HG02943 (cell line): ENCODE results near the gene EVI5L.
"Not testable (repeated sequence)": the region's sequence is repeated elsewhere in the genome, so short reads cannot be mapped to it uniquely, and the experiment has no call there.

Experiments
- ATAC-seq: cut with Tn5 transposase; IDR thresholded peaks from one replicate; pipeline ENCODE4 v1.9.1; 2021; ENCODE audit warnings: mild to moderate bottlenecking, low read depth, moderate library complexity; ENCODE audit not compliant: unreplicated experiment

The EVI5L gene

DNA sequence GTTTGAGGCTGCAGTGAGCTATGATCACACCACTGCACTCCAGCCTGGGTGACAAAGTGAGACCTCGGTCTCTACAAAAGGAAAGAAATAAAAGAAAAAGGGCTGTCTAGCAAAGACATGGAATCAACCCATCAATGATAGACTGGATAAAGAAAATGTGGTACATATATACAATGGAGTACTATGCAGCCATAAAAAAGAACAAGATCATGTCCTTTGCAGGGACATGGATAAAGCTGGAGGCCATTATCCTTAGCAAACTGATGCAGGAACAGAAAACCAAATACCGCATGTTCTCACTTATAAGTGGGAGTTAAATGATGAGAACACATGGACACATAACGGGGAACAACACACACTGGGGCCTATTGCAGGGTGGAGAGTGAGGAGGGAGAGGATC is 14.0 kb upstream of the EVI5L start:
- ATAC-seq = not testable (repeated sequence)

DNA sequence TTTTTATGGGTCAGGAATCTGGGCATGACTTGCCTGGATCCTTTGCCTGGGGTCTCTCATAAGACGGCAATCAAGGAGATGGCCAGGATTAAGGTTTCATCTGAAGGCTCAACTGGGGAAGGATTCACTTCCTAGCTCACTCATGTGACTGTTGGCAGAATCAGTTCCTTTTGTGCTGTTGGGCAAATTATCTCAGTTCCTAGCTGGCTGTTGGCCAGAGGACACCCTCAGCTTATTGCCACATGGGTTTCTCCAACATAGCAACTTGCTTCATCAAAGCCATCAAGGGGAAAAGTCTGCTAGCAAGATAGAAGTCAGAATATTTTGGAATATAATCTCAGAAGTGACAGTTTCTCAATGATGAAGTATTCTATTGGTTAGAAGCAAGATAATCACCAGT is 12.2 kb upstream of the EVI5L start:
- ATAC-seq = no peak

DNA sequence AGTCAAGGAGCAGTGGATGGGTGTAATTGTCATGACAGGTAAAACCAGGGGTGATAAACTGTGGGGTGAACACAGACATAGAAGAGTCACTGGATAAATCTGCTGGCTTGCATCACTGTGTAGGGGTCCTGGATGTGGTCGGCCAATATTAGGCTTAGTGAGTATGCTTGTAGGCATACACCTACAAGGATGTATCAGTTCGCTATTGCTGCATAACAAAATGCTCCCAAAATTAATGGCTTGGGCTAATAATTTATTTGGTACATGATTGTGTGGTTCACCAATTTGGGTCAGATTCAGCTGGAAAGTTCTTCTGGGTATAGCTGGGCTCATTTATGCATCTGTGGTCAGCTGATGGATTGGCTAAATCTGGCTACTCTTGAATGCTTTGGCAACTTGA is 11.2 kb upstream of the EVI5L start:
- ATAC-seq = no peak

DNA sequence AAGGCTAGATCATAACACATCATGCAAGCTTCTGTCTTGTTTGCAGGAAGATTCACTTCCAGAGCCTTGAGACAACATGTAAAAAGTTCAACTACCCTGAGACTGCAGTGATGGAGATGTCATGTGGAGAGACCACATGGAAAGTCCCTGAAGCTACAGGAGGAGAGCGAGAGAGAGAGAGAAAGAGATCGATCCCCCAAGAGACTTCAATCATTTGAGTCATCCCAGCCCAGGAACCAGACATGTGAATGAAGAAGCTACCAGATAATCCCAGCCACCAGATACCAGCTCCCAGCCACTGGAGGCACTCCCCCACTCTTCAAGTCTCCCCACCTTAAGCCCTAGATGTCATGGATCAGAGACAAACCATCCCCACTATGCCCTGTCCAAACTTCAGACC is 10.7 kb upstream of the EVI5L start:
- ATAC-seq = no peak

DNA sequence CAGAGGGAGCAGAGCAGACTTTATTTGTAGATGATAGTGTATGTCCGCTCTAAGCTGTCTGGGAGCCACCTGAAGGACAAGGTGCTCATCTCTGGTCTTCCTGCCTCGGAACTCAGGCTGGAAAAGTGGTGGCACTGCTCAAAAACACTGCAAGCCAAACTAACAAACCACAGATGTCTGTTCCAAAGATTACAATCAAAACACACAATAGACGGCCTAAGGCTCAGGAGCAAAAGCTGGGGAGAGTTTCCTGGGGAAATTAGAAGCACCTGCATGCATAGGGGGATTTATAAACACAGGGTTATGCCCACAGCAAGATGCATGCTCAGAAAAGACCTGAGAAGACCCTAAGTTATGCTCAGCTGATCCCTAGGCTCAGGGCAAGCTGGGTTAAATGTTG is 9.4 kb upstream of the EVI5L start:
- no peak for ATAC-seq

DNA sequence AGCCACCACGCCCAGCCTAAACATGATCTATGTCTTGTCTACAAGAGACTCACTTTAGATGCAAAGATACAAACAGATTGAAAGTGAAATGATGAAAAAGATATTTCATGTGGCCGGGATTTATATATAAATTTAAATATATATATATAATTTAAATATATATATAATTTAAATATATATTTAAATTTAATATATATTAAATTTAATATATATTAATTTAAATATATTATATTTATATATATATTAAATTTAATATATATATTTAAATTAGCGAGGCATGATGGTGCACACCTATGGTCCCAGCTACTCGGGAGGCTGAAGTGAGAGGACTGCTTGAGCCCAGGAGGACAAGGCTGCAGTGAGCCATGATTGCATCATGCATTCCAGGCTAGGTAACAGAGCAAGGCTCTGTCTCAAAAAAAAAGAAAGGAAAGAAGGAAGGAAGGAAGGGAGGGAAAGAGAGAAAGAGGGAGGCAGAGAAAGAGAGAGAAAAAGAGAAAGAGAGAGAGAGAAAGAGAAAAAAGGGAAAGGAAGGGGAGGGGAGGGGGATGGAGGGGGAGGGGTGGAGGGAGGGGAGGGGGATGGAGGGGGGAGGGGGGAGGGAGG is 7.0 kb upstream of the EVI5L start:
- ATAC-seq = no peak

DNA sequence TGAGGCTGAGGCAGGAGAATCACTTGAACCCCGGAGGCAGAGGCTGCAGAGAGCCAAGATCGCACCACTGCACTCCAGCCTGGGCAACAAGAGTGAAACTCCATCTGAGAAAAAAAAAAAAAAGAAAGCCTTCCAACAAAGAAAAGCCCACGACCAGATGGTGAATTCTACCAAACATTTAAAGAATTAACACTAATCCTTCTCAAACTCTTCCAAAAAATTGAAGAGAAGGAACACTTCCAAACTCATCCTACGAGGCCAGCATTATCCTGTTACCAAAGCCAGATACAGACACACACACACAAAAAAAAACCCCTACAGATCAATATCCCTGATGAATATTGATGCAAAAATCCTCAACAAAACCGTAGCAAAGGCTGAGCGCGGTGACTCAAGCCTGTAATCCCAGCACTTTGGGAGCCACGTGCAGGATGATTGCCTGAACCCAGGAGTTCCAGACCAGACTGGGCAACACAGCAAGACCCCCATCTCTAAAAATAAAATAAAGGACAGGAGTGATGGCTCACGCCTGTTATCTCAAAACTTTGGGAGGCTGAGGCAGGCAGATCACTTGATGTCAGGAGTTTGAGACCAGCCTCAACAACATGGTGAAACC is 6.2 kb upstream of the EVI5L start:
- ATAC-seq = no peak

DNA sequence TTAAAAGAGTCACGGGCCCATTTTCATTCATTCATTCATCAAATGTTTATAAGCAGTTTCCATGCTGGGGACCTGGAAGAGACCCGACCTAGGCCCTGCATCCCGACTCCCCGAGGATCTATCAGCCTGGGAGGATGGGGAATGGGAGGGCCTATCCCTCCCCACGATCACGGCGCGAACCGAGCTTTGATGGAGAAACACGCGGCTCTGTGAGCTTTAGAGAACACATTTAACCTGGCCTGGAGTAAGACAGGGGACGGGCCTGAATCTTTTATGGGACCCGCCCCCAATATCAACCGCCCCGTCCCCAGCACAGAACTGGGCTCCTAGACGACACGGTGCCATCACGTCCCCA is 875 bp upstream of the EVI5L start:
- ATAC-seq = no peak

DNA sequence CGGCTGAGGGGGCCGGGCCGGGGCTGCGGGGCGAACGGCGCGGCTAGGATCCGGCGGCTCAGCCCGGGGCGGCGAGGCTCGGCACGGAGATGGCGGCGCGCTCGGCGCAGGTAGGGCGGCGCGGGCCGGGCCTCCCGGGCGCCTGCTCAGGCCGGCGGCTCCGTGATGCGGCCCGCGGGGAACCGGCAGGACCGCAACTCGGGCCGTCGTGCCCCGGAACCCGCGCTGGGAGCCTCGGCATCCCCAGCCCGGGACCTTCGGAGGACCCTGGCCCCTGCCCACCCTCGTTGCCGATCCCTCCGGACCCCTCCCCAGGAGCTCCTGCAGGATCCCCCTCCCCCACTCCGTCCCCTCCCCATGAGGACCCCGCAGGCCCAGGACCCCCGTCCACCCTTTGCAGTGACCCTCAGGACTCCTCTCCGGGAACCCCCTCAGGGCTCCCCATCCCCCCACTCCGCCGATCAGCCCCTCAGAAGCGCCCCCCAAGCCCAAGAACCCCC is 304 bp downstream of the EVI5L start:
- no peak for ATAC-seq

DNA sequence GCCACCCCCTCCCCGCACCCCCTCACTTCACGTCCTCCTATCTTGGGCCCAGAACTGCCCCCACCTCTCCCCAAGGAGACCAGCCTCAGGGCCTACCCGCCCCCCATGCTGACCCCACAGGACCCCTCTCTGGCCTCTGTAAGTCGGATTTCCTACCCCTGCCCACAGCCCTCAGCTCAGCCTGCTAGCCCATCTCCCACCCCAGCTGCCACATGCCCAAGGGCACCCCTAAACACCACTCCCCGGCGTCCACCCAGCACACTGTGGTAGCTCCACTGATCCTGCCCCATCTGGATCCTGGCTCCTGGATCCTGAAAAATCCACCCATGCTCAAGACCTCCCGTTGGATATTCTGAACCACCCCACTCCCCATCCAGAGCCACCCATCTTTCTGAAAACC is 805 bp downstream of the EVI5L start:
- no peak for ATAC-seq

DNA sequence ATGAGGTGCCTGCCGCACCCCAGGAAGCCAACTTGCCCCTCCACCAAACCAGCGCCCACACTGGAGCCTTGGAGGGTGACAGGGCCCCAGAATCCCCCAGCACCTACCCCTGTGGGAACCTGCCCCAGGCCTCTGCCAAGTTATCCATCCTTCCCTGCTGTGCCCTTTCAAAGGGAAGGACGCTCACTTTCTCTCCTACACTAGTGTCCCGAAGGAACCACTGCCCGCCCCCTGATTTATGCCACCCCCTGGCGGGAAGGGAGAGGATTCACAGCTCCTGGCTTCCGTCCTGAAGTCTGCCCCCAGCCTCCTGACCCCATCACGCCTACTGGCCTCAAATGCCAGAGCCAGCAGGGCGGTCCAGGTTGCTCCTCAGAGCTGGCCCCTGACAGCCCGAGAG is 1.4 kb downstream of the EVI5L start:
- no peak for ATAC-seq

DNA sequence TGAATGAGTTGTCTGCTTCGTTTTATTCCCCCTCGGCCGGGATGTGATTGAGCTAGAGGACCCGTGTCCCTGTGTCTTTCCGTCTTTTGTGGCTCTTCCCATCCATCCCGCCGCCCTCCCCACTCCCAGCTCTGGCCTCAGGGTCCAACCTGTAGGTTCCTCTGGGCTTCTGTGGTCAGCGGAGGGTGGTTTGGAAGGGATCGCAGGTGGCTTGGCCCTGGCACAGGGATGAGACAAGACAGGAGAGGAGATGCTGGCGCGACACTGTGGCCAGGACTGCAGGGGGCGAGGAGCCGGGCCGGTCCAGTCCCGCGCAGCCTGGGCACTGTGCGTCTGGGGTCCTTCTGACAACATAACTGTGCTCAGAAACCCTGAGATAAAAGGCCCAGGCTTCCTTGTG is 2.0 kb downstream of the EVI5L start:
- ATAC-seq = no peak

DNA sequence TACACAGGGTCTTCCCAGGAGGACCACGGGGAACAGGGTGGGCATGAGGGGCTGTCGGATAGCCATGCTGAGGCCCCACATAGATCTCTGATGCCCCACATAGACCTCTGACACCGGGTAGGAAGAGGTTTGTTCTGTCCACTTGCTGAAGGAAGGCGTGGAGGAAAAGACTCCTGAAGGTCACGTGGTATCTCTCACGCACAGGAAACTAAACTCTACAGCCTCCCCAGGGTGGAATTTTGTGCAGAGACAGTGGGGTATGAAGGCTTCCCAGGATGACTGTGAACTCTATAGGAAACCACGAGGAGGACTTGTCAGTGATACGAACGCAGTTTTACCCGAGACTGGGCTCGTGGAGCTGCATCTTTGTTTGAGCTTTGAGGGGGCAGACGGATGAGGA is 2.8 kb downstream of the EVI5L start:
- ATAC-seq = no peak

DNA sequence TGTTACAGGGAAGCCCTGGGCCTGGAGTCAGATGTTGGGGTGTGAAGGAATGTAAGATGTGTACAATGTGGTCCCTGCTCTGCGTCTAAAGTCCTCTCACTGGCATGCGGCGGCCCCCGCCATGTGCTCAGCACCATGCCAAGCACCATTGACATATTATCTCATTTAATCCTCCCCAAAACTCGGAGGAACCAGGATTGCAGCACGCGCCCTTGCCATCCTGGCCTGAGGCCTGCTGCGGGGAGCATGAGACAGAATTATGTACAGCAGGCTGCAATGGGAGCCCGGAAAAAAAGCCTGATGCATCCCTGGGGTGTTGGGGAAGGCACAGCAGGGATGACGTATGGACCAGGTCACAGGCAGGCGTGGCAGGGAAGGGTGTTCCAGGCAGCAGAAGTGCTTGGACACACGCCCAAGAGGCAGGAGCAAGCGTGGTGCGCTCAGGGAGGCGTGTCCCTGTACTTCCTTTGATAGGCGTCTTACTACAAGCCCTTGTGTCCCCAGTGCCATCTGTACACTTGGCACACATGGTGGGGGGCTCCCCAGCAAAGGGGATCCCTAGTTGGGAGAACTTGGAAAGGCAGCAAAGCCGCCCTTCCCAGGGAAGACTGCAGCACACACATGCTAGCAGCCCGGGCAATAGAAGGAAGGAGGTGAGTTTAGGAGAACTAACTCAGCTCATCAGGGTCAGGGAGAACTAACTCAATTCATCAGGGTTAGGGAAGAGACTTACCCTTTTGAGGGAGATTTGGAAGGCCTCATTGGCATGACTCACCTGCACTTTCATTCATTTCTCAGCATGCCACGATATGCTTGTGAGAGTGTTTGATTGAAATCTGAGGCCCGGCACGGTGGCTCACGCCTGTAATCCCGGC is 3.4 kb downstream of the EVI5L start:
- no peak for ATAC-seq

DNA sequence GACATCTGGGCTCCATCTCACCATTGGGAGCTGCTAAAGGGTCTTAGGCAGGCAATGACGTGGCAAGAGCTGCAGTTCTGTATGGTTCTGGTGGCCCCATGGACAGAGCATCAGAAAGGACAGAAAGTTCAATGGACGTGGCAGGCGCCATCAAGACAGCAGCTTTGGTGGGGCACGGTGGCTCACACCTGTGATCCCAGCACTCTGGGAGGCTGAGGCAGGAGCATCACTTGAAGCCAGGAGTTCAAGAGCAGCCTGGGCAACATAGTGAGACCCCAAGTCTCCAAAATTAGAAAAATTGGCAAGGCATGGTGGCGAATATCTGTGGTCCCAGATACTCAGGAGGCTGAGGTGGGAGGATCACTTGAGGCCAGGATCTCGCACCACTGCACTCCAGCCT is 9.5 kb downstream of the EVI5L start:
- ATAC-seq = no peak

DNA sequence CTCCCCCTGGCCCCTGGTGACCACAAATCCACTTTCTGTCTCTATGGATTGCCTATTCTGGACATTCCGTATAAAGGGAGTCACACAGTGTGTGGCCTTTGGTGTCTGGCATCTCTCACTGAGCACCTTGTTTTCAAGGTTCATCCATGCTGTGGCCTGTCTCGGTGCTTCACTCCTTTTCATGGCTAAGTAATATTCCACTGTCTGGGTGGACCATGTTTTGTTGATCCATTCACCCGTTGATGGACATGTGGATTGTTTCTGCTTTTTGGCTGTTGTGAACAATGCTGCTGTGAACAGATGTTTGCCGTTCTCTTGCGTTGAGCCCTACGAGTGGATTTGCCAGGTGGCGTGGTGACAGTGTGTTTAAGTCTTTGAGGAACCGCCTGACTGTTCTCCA is 10.6 kb downstream of the EVI5L start:
- ATAC-seq = no peak

DNA sequence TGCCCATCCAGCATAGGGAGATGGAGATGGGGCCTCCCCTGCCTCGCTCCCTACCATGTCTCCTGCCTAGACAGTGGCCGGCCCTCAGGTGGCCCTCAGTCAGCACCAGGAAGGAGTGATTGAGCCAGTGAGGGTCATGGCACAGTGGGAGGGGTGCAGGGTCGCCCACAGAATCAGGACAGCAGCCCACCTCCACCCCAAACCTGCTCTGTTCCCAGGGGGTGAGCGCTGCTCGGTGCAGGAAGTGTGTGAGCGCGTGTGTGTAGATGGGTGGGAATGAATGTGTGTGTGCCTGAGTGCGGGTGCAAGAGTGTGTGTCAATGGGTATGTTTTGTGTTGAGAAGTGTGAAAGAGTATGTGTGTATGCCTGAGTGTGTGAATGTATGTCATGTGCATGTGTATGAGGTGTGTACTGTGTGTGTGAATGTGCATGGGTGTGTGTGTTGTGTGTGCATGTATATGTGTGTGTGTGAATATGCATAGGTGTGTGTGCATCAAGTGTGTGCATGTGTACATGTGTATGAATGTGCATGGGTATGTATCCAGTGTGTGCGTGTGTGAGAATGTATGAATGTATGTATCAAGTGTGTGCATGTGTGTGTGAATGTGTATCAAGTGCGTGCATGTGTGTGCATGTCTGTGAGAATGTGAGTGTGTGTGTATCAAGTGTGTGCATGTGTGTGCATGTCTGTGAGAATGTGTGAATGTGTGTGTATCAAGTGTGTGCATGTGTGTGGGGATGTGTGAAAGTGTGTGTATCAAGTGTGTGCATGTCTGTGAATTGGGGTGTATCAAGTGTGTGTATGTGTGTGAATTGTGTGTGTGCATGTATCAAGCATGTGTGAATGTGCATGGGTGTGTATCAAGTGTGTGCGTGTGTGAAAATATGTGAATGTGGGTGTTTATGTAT is 12.0 kb downstream of the EVI5L start:
- no peak for ATAC-seq

DNA sequence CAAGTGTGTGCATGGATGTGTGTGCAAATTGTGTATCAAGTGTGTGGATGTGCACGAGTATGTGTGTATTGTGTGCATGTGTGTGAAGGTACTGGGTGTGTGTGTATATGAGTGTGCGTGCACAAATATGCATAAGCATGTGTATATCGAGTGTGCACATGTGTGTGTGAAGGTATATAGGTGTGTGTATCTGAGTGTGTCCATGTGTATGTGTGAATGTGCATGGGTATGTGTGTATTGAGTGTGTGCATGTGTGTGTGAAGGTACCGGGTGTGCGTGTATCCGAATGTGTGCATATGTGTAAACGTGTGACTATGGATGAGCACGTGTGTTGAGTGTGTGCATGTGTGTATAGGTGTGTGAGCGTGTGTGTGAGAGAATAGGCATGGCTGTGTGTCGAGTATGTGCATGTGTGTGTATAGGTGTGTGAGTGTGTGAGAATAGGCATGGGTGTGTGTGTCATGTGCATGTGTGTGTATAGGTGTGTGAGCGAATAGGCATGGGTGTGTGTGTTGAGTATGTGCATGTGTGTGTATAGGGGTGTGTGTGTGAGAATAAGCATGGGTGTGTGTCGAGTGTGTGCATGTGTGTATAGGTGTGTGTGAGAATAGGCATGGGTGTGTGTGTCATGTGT is 12.8 kb downstream of the EVI5L start:
- no peak for ATAC-seq

DNA sequence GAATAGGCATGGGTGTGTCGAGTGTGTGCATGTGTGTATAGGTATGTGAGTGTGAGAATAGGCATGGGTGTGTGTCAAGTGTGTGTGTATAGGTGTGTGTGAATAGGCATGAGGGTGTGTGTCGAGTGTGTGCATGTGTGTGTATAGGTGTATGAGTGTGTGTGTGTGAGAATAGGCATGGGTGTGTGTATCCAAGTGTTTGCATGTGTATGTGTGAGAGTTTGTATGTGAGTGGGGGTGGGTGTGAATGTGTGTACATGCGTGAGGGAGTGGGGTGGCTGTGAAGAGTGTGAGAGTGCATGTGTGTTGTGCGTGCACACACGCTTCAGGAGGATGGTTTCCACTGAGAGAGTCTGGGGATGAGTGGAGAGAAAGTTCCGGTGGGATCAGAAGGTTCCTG is 13.5 kb downstream of the EVI5L start:
- no peak for ATAC-seq

DNA sequence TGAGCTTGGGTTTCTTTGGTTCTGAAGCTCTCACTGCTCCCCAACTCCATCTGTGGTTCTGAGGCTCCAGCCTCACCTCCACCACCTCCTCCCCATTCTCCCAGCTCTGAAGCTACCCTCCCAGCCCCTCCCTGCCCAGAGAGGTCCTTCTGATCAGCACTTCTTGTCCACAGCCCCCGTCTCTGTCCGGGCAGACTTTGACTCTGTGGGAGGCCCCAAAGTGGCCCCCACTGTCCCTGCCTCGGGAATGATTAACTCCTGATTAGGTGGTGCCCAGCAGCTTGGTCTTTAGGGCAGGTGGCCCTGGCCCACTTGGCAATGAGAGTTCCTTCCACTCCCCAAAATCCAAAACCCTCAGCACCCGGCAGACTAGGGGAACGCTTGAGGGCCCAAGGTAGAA is 14.4 kb downstream of the EVI5L start:
- ATAC-seq = no peak
